NT2/D1 (cell line): ENCODE measurements around the gene CCDC80.

Experiments
- YY1 ChIP-seq: IDR thresholded peaks from 2 replicates; pipeline ENCODE4 v1.6.1; 2011; ENCODE audit not compliant: insufficient read length, insufficient read depth
- ZNF274 ChIP-seq: IDR thresholded peaks from 2 replicates; pipeline ENCODE4 v1.6.1; 2011; ENCODE audit warnings: mild to moderate bottlenecking, low read depth, low read length

GRCh38 chr3:112585782-112586181, 55.2 kb downstream of the CCDC80 start:
- no peak for TF ChIP-seq YY1
- TF ChIP-seq ZNF274: no peak
